Right cardiac atrium (tissue), 5 donors: ENCODE data around the gene CASS4. TPM values are rescaled to one million over a fixed set of nuclear protein-coding genes. Genes with fewer than 3 reads are reported as not detected.

Experiments used
- ATAC-seq, 2 donors: fragments of 200-7000 bp; cut with Tn5 transposase; one replicate each; pipeline versions ENCODE4 v1.8.0 to v1.9.1; 2020; ENCODE audit warnings: moderate library complexity in 2 of 2, mild to moderate bottlenecking in 1 of 2
- DNase-seq, 3 donors: peaks; one replicate each; pipeline ENCODE4 v3.0.0-alpha.2; 2020
- H3K27ac ChIP-seq: one replicate; pipeline ENCODE4 v1.5.1; 2013; ENCODE audit warnings: mild to moderate bottlenecking, low read length, control low read depth, moderate library complexity
- H3K27me3 ChIP-seq: one replicate; pipeline ENCODE4 v1.6.1; 2013; ENCODE audit not compliant: control insufficient read depth, insufficient read depth
- H3K4me1 ChIP-seq: one replicate; pipeline ENCODE4 v1.6.1; 2013; ENCODE audit warnings: low read length; ENCODE audit not compliant: control insufficient read depth, insufficient read depth
- H3K4me3 ChIP-seq: one replicate; pipeline ENCODE4 v1.5.1; 2013; ENCODE audit warnings: low read length, control low read depth
- H3K9me3 ChIP-seq: one replicate; pipeline ENCODE4 v1.6.1; 2013; ENCODE audit warnings: low read length; ENCODE audit not compliant: control insufficient read depth
- WGBS: extraction: QIAGEN DNeasy Blood & Tissue Kit; methylation state at CpG from one replicate; pipeline ENCODE4 v1.1.7; 2013; 5-methylcytosine and 5-hydroxymethylcytosine counted together
- intact Hi-C, 4 donors: fragments of 100-400 bp; cut with DNase I; formaldehyde crosslinking; loops; one replicate each; pipeline versions ENCODE4 v1.11.0 to v1.14.0; 2022 to 2023
- long read RNA-seq, 4 donors: library from polyadenylated mRNA; unstranded; transcript quantifications; one replicate each; pipeline ENCODE4 v2.0.0, GENCODE V29; 2020 to 2021
- polyA plus RNA-seq: library from polyadenylated mRNA; stranded (reverse); fragments of 200-250 nt; gene quantifications from one replicate; pipeline ENCODE4 v1.2.3, GENCODE V29; 2013
- total RNA-seq, 4 donors: library from RNA; stranded (reverse); fragmentation: NEBNext Ultra II Directional; extraction: Animal tissue kit (Norgen Biotek cat#: 25700); gene quantifications; one replicate each; pipeline ENCODE4 v1.2.1, GENCODE V29; 2021
- donor health status: healthy with polysubstance abuse.
- donor health status: DM: no; HTN: yes; CAD: no.
- donor health status: DM: no; HTN: no; CAD: no.
- donor health status: DM: no; HTN: yes; CAD: no; lungs with severe emphysema.
- donor health status: DM: yes; HTN: yes; CAD: no.

Gene CASS4
- total RNA-seq (under 1 TPM; 0.51 to 0.79 (median 0.64) TPM), polyA plus RNA-seq (0.34 TPM)
- long read RNA-seq, donor 1 = 0 reads
- long read RNA-seq, donor 2 = 0 reads
- long read RNA-seq, donor 3, partial matches to known transcripts = 0 of 2 reads
- long read RNA-seq, donor 3, other reads (novel, unspliced or antisense) = 1 of 2 reads
- long read RNA-seq, donor 4 = 0 reads

GRCh38 chr20:56411759-56412472 lies at the start of gene CASS4:
Gene CASS4 (plus strand): TSS chr20:56412260. CDS start chr20:56412459, 199 bp downstream.
- 25% methylated on average over 10 of the region's 10 CpGs for WGBS
- intact Hi-C loops = loop anchor here in 1 of 4 donors (10.0 kb wide), 1 partner anchor 53 kb away; the partner anchor contains the start of gene RTF2
- H3K27me3 ChIP-seq = no peaks in the 10 kb centered on the region
- no peaks in the 10 kb centered on the region for H3K4me1 ChIP-seq
- ATAC-seq (peak; percentile 82 to 83), DNase-seq (no peak)
- H3K9me3 ChIP-seq = no peaks in the 10 kb centered on the region
- H3K27ac ChIP-seq = peak within 1 kb of the TSS; percentile 83
- H3K4me3 ChIP-seq = peak within 1 kb of the TSS; percentile 9

- intact Hi-C loops = no loop called here
- Histone ChIP-seq H3K27me3 (no peaks in the 10 kb centered on the region), H3K9me3 (no peaks in the 10 kb centered on the region), H3K4me3 (no peak overlapping the region), H3K4me1 (peaks cover 3% of the 10 kb centered on the region), H3K27ac (no peak overlapping the region)
- WGBS = 38% methylated on average over 8 of the region's 8 CpGs
- ATAC-seq (no peak), DNase-seq (no peak)
Observed at GRCh38 chr20:56362833-56363413, 49.1 kb upstream of the CASS4 start.

DNA sequence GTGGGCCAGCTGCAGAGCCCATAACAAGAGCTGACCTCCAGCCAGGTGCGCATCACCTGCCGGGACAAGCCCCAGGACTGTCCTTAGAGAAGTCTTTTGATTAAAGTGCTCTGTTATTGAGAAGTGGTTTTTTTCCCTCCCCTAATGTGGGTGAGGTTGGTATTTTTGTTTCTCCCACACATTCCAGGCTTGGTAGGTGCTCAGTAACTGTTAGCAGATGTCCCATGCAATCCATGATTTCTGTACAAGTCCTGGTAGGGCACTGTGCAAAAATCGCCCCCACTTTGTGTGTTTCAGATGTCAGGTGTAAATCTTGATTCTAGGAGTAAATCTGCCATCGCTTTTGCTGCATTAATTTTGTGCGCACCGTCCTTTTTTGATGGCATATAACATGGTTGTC lies 48.6 kb upstream of the CASS4 start:
- 95% methylated on average over 6 of the region's 6 CpGs for WGBS
- H3K27me3 ChIP-seq = no peaks in the 10 kb centered on the region
- ATAC-seq (no peak), DNase-seq (no peak)
- no peaks in the 10 kb centered on the region for H3K9me3 ChIP-seq
- intact Hi-C loops = no loop called here
- no peak overlapping the region for H3K4me3 ChIP-seq
- H3K4me1 ChIP-seq = peaks cover 3% of the 10 kb centered on the region
- H3K27ac ChIP-seq = no peak overlapping the region

DNA sequence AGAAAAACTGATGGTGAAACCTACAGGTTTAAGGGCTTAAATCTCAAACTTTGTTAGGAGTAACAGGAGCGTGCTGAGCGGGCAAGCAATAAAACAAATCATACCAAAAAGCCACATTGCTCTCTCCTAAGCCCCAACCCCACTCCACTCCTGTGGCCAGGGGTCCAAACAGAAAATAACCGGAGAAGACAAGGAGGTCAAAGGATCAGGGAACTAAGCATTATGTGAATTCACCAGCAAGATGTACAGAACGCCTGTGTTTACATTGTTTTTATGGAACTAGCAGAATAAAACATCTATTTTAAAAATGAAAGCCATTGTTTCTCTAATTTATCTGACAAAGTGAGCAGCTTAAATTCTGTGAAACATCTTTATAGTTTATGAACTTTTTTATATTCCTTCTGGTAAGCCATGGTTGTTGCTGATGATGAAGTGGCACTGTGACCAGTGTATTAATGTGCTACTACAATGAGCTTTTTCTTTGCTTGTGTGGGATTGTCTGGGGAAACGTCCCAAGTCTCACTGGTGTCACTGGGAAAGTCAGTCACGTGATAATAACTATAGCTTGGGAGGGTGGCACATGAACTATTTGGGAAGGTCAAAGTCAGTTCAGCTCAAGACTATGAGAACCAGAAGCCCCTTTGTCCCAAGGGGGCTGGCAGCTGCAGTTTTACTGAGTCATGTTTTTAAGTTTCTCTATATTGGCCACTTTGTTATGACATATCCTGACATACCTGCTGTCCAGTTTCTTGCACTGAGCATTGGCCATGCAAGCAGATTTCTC lies 43.5 kb upstream of the CASS4 start:
- intact Hi-C loops = no loop called here
- DNase-seq (no peak), ATAC-seq (no peak)
- Histone ChIP-seq H3K4me3 (no peak overlapping the region), H3K27ac (no peak overlapping the region), H3K27me3 (no peaks in the 10 kb centered on the region), H3K4me1 (no peaks in the 10 kb centered on the region), H3K9me3 (no peaks in the 10 kb centered on the region)
- 73% methylated on average over 6 of the region's 6 CpGs for WGBS

GRCh38 chr20:56369179-56369578 lies 42.9 kb upstream of the CASS4 start:
- Histone ChIP-seq H3K4me3 (no peak overlapping the region), H3K27ac (no peak overlapping the region), H3K9me3 (no peaks in the 10 kb centered on the region), H3K27me3 (no peaks in the 10 kb centered on the region), H3K4me1 (no peaks in the 10 kb centered on the region)
- DNase-seq (no peak), ATAC-seq (no peak)
- intact Hi-C loops = no loop called here
- 74% methylated on average over 4 of the region's 4 CpGs for WGBS

- WGBS = 73% methylated on average over 11 of the region's 11 CpGs
- Histone ChIP-seq H3K4me3 (no peak overlapping the region), H3K27me3 (no peaks in the 10 kb centered on the region), H3K4me1 (no peaks in the 10 kb centered on the region), H3K27ac (no peak overlapping the region), H3K9me3 (no peaks in the 10 kb centered on the region)
- intact Hi-C loops = no loop called here
- ATAC-seq (peak; percentile 36 to 65), DNase-seq (no peak)
Observed at GRCh38 chr20:56371977-56372376, 40.1 kb upstream of the CASS4 start.

DNA sequence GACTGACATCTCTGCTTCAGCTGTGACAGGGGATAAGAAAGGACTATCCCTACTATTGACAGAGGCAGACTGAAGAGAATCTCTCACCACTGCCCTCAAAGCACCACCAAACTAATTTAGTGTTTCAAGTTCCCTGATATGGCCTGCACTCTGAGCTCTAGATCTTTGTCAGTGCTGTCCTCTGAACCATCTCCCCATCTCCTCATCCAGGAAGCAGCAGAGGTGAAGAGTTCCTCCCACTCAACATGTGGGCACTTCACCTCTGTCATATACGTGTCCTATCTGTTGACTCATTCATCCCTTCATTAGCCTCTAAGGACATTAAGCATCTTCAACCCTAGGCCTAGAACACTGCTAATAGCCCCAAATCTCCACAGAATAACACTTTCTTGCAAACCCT lies 39.2 kb upstream of the CASS4 start:
- H3K9me3 ChIP-seq = no peaks in the 10 kb centered on the region
- ATAC-seq (no peak), DNase-seq (no peak)
- intact Hi-C loops = no loop called here
- no peak overlapping the region for H3K27ac ChIP-seq
- no peak overlapping the region for H3K4me3 ChIP-seq
- no peaks in the 10 kb centered on the region for H3K27me3 ChIP-seq
- H3K4me1 ChIP-seq = no peaks in the 10 kb centered on the region
- 60% methylated on average over 1 of the region's 1 CpG for WGBS

DNA sequence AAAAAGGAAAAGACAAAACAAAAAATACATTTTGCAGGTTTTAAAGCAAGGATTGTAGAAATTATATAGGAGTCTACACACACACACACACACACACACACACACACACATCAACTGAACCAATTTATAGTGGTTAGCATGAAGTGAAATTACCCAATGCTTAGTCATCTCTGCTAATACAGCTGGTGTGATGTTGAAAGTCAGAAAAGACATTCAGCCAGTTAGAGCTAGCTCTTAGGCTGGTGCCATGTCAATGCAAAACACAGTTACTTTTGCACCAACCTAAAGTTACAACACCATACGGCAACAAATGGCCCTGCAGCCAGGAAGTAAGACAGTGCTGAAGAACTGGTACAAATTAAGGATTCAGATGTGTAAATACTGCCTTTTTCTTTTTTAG lies 38.1 kb upstream of the CASS4 start:
- Histone ChIP-seq H3K4me1 (no peaks in the 10 kb centered on the region), H3K4me3 (no peak overlapping the region), H3K9me3 (no peaks in the 10 kb centered on the region), H3K27ac (no peak overlapping the region), H3K27me3 (no peaks in the 10 kb centered on the region)
- DNase-seq = no peak
- no peak for ATAC-seq
- intact Hi-C loops = no loop called here
- WGBS = 76% methylated on average over 1 of the region's 1 CpG

- intact Hi-C loops = no loop called here
- Histone ChIP-seq H3K4me1 (no peaks in the 10 kb centered on the region), H3K4me3 (no peak overlapping the region), H3K27me3 (no peaks in the 10 kb centered on the region), H3K9me3 (no peaks in the 10 kb centered on the region), H3K27ac (no peak overlapping the region)
- no peak for ATAC-seq
- DNase-seq = no peak
- WGBS = 81% methylated on average over 2 of the region's 2 CpGs
Observed at GRCh38 chr20:56376331-56376730, 35.7 kb upstream of the CASS4 start.

DNA sequence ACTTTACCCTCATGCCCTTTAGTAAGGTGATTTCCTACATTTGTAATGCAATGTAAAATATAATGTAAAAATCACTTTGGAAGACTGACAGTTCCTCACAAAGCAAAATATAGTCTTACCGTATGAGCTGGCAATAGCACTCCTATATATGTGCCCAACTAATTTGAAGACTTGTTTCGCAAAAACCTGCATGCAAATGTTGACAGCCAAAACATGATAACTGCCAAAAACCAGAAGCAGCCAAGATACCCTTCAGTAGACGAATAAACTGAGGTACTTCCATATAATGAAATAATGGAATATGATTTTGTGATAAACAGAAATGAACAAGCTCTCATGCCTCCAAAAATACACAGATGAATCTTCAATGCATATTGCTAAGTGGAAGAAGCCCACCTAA lies 33.7 kb upstream of the CASS4 start:
- peaks cover 4% of the 10 kb centered on the region for H3K4me1 ChIP-seq
- intact Hi-C loops = no loop called here
- no peak for DNase-seq
- ATAC-seq = no peak
- no peaks in the 10 kb centered on the region for H3K9me3 ChIP-seq
- no peak overlapping the region for H3K27ac ChIP-seq
- WGBS = 93% methylated on average over 3 of the region's 3 CpGs
- H3K4me3 ChIP-seq = no peak overlapping the region
- no peaks in the 10 kb centered on the region for H3K27me3 ChIP-seq

DNA sequence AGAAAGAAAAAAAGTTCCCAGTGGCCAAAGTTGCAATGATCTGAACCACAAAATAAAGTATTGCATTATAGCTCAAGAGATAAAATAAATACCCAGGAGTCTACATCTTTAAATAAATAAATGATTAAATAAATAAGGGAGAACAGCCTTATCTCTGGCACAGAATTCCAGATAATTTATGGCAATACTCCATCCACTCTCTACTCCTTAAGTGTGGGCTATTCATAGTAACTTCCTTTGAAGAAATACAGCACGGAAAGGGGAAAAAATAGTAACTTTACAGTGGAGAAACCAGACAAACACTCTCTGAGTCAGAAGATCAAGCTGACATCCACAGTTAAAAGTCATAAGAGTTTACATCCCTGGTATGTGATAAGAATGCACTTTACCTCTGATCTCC lies 31.7 kb upstream of the CASS4 start:
- Histone ChIP-seq H3K4me1 (peaks cover 4% of the 10 kb centered on the region), H3K27ac (no peak overlapping the region), H3K27me3 (no peaks in the 10 kb centered on the region), H3K4me3 (no peak overlapping the region), H3K9me3 (no peaks in the 10 kb centered on the region)
- ATAC-seq (peak; percentile 48 to 51), DNase-seq (no peak)
- 4% methylated on average over 1 of the region's 1 CpG for WGBS
- intact Hi-C loops = no loop called here
